Brain microvascular endothelial cell (primary cell): ENCODE measurements around the gene HOXC12.

Experiments
- DNase-seq: peaks from one replicate; pipeline ENCODE4 v3.0.0-alpha.2; 2020
- H3K27ac ChIP-seq: fragments of 250-450 bp; sonication (Bioruptor Pico); 2 replicates; pipeline ENCODE4 v1.5.1; 2020; ENCODE audit warnings: mild to moderate bottlenecking, moderate library complexity
- H3K27me3 ChIP-seq: fragments of 250-450 bp; sonication (Bioruptor Pico); replicated peaks from 2 replicates; pipeline ENCODE4 v1.5.1; 2020; ENCODE audit warnings: mild to moderate bottlenecking
- H3K36me3 ChIP-seq: fragments of 250-450 bp; sonication (Bioruptor Pico); replicated peaks from 2 replicates; pipeline ENCODE4 v1.5.1; 2020; ENCODE audit warnings: mild to moderate bottlenecking
- H3K4me3 ChIP-seq: 2 replicates; pipeline ENCODE4 v1.5.1; 2011; ENCODE audit warnings: low read depth, mild to moderate bottlenecking, control low read depth, low read length, moderate library complexity
- CTCF ChIP-seq: IDR thresholded peaks from 2 replicates; pipeline ENCODE4 v1.5.1; 2011; ENCODE audit warnings: low read depth, mild to moderate bottlenecking, moderate library complexity, low read length, control low read depth, inconsistent platforms; ENCODE audit errors: missing control alignments
- in situ Hi-C: cut with HindIII; loops from 2 replicates; pipeline ENCODE4 v1.10.0; 2017; ENCODE audit warnings: low sequenced_read_pairs, low pct_ligation_motif_present

Gene HOXC12

GRCh38 chr12:53935383-53936341 lies 19.0 kb upstream of the HOXC12 start:
- no peak for TF ChIP-seq CTCF
- no peak overlapping the region for H3K4me3 ChIP-seq
- in situ Hi-C loops, result no loop called here
- DNase-seq, result no peak
- H3K27ac ChIP-seq, result no peak overlapping the region
- H3K36me3 ChIP-seq, result no peaks in the 10 kb centered on the region
- peaks cover 97% of the 10 kb centered on the region for H3K27me3 ChIP-seq

- no peak overlapping the region for H3K4me3 ChIP-seq
- in situ Hi-C loops, result no loop called here
- DNase-seq, result no peak
- H3K27ac ChIP-seq, result no peak overlapping the region
- peaks cover 95% of the 10 kb centered on the region for H3K27me3 ChIP-seq
- no peaks in the 10 kb centered on the region for H3K36me3 ChIP-seq
- no peak for TF ChIP-seq CTCF
These were observed 17.6 kb upstream of the HOXC12 start for GRCh38 chr12:53937099-53937498.

GRCh38 chr12:53937596-53938325 lies 16.9 kb upstream of the HOXC12 start:
- Histone ChIP-seq H3K4me3 (no peak overlapping the region), H3K36me3 (no peaks in the 10 kb centered on the region), H3K27me3 (peaks cover 92% of the 10 kb centered on the region), H3K27ac (no peak overlapping the region)
- DNase-seq, result no peak
- TF ChIP-seq CTCF, result no peak
- in situ Hi-C loops, result no loop called here

- no peak within 1 kb of the TSS for H3K4me3 ChIP-seq
- DNase-seq, result peak; percentile 2
- in situ Hi-C loops, result no loop called here
- no peak within 1 kb of the TSS for H3K27ac ChIP-seq
- no peak for TF ChIP-seq CTCF
- peaks cover 92% of the 10 kb centered on the region for H3K27me3 ChIP-seq
- no peaks in the 10 kb centered on the region for H3K36me3 ChIP-seq
These were observed 16.2 kb upstream of the HOXC12 start, which contains the start of gene HOXC13 for GRCh38 chr12:53938326-53939140. Gene HOXC13 (plus strand): TSS chr12:53938831. CDS start chr12:53938907, 76 bp downstream.
